Fibroblast of the conjunctiva (primary cell): ENCODE measurements around the gene ALPG.
A peak's percentile ranks its signal among the peaks of the same experiment; 100 is the strongest.
"Not testable (repeated sequence)": the region's sequence is repeated elsewhere in the genome, so short reads cannot be mapped to it uniquely, and the experiment has no call there.

Experiments used
- DNase-seq: peaks from one replicate; pipeline ENCODE4 v3.0.0-alpha.2; 2010; ENCODE audit warnings: low read depth

The ALPG gene

DNA sequence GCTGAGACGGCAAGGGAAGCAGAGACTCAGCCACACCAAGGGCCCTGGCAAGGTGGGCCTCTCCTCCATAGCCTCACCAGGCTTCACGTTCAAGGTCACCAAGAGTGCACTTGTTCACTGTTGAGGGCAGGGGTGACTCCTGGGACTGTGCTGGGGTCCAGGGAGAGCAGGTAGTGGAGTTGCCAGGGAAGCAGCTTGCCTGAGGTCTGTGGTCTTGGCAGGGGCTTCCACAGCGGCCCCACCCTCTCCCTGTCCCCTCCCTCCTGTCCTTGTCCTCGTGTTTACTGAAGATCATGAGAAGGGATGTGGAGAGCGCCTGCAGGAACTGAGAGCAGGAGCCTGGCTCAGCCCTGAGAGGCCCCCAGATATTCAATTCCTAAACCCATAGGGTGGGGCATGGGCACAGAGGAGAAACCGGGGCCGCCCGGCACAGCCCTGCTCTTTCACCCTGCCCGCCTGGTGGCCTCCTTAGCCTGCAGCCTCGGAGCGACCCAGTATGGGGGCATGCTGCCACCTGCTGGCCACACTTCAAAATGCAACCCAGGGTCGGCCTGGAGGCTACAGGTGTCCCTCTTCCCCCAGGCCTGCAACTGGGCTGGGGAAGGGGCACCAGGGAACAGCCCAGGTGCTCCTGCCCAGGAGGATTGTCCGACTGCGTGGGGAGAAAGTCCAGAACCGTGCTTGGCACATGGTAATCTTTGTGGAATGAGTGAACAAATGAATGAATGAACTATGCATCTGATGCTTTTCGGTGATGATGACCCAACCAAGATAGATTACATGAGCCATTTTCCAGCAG is 33.8 kb downstream of the ALPG start:
- peak; percentile 39 for DNase-seq

GRCh38 chr2:232441147-232441651 is 34.6 kb downstream of the ALPG start:
- DNase-seq = no peak

GRCh38 chr2:232441922-232442321 is 35.3 kb downstream of the ALPG start:
- DNase-seq = not testable (repeated sequence)

DNA sequence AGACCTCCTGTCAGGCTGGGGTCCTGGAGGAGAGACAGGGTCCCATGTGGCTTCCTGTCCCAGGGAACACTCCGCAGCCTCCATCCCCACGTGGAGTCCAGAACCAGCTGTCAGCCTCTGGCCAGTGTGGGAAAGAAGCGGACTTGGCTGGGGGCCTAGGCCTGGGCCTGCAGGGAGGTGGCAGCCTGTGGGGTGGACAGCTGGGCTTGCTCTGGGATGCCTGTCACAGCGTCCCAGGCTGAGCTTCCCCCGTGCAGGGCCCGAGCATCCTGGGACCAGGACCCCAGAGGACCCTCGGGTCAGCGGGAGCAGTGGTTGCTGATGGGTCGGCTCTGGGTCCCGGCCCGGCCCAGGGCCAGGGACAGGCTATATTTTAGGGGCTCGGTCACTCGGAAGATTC is 35.8 kb downstream of the ALPG start:
- not testable (repeated sequence) for DNase-seq

DNA sequence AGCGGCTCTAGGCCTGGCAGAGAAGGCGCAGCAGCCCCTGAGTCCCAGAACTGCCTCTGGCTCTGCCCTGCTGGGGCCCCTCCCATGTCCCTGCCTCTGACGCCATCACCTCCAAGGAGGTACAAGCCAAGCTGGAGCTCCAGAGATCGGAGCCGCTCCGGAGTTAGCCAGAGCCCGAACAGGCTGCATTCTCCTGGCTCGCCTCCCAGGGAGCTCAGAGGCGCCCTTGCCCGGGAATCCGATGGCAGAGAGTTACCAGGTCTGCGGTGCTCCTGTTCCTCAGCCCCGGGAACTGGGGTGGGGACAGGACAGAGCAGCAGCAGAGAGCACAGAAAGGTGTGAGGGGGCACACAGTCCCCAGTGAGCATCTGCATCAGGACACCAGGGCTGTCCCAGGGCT is 36.4 kb downstream of the ALPG start:
- DNase-seq = not testable (repeated sequence)

- not testable (repeated sequence) for DNase-seq
These were observed 37.2 kb downstream of the ALPG start for GRCh38 chr2:232443669-232444408.

DNA sequence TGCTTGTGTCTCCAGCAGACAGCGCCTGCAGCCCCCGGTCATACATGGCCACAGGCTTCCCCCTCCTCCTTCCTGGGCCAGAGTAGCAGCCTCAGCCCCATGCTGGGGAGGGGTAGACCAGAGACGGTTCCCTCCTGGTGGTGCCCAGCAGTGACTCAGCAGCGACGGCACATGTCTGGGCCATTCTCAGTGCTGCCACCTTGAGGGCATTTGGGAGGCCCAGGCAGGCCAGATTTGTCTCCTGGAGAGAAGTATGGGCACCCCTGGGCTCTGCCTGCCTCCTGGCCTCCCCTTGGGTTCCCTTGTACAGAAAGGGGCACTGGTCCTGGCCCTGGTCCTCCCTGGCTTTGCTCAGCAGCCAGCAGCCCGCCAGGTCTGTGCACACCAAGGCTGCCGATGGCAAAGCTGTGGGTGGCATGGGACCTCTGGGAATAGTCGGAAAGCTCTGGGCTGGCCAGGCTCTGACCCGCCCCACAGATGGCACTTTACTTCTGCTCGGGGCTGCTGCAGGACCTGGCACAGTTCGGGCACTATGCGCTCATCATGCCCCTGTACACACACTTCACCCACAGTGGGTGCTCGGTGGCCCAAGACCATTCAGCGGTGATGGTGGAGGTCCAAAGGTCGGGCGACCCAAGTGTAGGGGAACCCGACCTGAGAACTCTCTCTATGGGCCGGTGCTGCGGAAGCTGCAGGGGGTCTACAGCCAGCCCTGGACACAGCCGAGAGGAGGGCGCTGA is 37.9 kb downstream of the ALPG start:
- DNase-seq = peak; percentile 22

- DNase-seq = not testable (repeated sequence)
These were observed 38.7 kb downstream of the ALPG start for GRCh38 chr2:232445149-232445885.

DNA sequence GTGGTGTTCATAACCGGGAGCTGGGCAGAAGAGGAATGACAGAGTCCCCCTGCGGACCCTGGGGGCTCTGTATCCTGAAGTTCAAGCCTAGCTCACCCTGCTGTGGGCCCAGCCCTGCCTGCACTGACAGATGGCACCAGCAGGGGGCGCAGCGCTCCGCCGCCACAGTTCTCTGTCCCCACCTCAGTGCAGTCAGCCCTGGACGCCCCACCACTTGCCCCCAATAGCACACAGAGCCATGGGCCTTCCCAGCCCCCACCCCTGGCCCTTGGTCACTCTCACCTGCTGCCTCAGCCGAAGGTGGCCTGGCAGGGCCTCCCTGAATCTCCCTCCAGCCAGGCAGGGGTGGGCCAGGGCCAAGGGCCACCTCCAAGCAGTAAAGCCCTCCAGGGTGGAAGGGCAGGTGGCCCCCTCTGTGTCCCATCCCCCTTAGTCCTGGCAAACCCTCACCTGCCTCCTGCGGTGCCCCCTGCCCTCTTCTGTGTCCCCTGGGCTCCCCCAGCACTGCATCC is 39.7 kb downstream of the ALPG start:
- DNase-seq = not testable (repeated sequence)

- DNase-seq = no peak
These were observed 40.5 kb downstream of the ALPG start for GRCh38 chr2:232447091-232447620.

DNA sequence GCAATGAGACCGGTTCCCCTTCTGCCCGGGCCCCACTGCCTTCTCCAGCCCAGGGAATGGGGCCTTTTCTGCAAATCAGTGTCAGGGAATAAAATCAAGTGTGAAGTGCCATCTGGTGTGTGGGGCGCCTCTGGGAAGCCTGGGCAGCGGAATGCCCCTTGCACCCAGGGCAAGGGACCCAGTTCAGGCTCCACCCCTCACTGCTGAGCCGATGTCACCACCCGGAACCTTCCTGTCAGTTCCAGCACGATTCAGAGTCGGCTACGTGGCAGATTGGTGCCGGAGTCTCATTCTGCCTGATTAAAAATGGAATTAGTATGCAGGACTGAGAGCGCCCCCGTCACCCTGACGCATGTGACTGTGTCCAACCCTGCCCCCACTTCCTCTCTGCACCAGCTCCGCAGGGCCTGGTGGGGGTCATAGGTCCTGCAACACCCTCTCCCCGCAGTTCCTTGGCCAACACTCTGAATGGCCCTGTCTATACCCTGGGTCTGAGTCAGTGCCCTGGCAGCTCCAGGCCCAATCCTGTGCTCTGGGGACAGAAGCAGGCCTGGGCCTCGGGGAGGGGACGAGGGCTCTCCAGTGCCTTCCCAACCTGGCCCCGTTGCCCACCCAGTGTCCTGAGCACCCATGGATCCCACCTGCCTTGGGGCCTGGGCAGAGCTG is 41.1 kb downstream of the ALPG start:
- DNase-seq = no peak

- DNase-seq = no peak
These were observed 41.7 kb downstream of the ALPG start for GRCh38 chr2:232448304-232448690.

DNA sequence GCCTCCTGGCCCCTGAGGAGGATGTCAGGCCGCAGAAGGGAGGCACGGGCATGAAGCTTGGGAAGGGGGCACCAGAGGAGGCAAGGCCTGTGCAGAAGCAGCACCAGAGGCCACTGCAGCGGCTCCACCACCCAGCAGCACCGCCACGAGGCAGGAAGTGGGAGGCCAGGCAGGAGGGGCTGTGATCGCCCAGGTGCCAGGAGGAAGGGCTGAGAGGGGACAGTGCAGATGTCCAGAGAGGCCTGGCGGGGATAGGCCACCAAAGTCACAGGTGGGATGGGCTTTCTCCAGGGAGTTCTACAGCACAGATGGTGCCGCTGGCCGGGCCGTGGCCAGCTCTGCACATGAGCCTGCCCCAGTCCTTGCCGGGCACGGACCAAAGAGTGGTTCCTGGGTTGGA is 43.3 kb downstream of the ALPG start:
- no peak for DNase-seq

DNA sequence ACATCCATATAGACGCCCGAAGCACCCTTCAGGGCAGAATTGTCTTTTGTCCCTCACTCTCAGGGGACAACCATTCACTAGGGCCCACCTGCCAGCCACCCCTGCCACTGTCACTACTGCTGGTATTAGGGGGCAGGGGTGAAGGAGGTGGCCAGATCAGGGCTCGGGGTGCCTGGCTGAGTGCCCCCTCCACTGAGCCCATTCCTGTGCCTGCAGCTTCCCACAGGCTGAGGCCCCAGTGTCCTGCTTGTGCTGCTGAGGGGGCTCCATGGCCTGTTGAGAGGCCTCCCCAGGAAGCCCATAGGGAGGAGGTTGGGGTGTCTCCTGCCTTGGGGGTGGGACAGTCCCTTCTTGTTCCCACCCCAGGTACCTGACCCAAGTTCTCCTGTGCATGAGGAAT is 45.0 kb downstream of the ALPG start:
- not testable (repeated sequence) for DNase-seq

DNA sequence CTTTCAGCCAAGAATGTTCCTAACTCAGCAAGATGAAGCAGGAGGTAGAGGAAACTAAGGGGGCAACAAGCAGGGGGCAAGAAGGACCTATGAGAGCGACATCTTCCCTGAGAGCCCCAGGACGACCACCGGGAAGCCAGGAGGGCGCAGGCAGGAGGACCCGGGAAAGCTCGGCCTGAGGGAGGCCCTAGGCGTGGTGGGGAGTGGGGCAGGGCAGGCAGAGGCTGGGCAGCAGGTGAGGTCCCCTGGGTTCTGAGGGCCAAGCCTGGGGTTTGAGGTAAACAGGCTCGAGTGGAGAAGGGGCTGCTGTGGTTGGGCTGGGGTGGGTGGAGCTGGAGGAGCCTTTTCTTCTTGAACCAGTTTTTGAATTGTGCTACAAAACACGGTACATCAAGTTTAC is 48.0 kb downstream of the ALPG start:
- no peak for DNase-seq

DNA sequence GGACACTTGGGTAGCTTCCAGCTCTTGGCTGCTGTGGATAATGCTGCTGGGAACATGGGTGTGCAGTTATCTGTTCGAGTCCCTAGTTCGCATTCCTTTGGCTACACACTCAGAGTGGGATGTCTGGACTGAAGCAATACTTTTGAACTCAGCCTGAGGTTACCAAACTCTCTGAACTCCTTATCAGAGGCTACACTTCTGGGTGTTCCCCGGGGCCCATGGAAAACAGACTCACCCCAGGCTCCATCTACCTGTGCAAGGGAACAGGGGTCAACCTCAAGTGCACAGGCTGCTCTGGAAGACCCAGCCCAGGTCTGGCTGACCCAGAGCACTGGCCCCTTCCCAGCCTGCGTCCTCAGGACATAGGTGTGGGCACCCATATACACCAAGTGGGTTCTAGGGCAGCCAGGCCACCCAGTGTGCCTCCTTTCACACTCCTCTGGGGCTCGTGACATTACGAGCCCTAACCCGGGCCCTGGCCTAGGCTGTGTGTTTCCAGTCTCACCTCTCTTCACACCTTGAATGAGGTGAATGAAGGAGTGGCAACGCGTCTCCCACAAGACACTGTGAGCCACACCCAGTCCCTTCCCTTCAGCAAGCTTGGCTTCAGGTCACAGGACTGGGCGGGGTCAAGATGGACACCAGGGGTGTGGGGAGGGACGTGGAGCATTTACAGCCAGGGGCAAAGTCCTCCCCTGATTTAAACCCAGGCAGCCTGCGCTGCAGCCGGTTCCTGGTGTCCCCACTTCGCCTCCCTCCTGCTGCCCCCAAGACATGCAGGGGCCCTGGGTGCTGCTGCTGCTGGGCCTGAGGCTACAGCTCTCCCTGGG is 49.0 kb downstream of the ALPG start, which contains the start of gene ALPI:
Gene ALPI, plus strand, starts transcription at position 728 of the 830 bp plus-strand sequence. Its CDS starts 47 bp downstream, at position 775.
- no peak for DNase-seq

DNA sequence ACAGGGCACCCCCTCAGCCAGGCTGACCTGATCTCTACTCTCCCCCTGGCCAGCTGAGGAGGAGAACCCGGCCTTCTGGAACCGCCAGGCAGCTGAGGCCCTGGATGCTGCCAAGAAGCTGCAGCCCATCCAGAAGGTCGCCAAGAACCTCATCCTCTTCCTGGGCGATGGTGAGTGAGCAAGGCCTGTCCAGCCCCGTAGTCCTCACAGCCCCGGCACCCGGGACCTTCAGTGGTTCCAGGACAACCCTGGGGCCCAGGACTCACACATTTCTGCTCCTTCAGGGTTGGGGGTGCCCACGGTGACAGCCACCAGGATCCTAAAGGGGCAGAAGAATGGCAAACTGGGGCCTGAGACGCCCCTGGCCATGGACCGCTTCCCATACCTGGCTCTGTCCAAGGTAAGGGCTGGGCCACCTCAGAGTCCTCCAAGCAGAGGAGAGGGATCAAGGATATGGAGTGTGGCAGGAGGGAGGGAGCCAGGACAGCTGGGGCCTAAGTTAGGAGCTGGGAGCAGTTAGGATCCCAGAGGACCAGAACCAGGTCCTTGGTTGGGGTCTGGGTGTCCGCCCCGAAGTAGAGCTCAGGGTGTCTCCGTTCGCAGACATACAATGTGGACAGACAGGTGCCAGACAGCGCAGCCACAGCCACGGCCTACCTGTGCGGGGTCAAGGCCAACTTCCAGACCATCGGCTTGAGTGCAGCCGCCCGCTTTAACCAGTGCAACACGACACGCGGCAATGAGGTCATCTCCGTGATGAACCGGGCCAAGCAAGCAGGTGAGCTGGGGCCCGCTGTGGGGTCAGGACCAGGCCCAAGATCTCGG is 49.9 kb downstream of the ALPG start:
- DNase-seq = no peak

GRCh38 chr2:232457121-232458011 is 50.7 kb downstream of the ALPG start:
- DNase-seq = no peak
